Natural killer cell treated with Interleukin-12 subunit alpha and Interleukin-12 subunit beta and Interleukin-15 and Interleukin-18, amount 100 ng/mL, for 72 hours (primary cell): ENCODE data around the gene CADM1. TPM values are rescaled to one million over a fixed set of nuclear protein-coding genes. Genes with fewer than 3 reads are reported as not detected.

Source experiments
- ATAC-seq, 2 donors: fragments of 150-1000 bp; cut with Tn5 transposase in 1 of 2; sonication (Bioruptor Pico), chemical (Tn5 transposase) in 1 of 2; 2 replicates each; pipeline ENCODE4 v1.10.0; 2021
- DNase-seq: peaks from one replicate; pipeline ENCODE4 v3.0.0; 2022; ENCODE audit warnings: low spot score
- H3K27ac Mint-ChIP-seq, 2 donors: 1 replicate in 1 of 2; 2 replicates in 1 of 2; pipeline ENCODE4 v1.8.0; 2022; ENCODE audit warnings: mixed read lengths in 2 of 2, mild to moderate bottlenecking in 1 of 2, moderate library complexity in 1 of 2
- H3K27me3 Mint-ChIP-seq, 2 donors: 1 replicate in 1 of 2; 2 replicates in 1 of 2; pipeline ENCODE4 v1.8.0; 2022; ENCODE audit warnings: mixed read lengths in 2 of 2
- H3K36me3 Mint-ChIP-seq: one replicate; pipeline ENCODE4 v1.8.0; 2022; ENCODE audit warnings: mixed read lengths
- H3K4me1 Mint-ChIP-seq, 2 donors: 1 replicate in 1 of 2; 2 replicates in 1 of 2; pipeline ENCODE4 v1.8.0; 2022; ENCODE audit warnings: low read depth in 2 of 2, mixed read lengths in 2 of 2, mild to moderate bottlenecking in 1 of 2
- H3K4me3 Mint-ChIP-seq: one replicate; pipeline ENCODE4 v1.8.0; 2022; ENCODE audit warnings: mixed read lengths
- H3K9me3 Mint-ChIP-seq: 2 replicates; pipeline ENCODE4 v1.8.0; 2022; ENCODE audit warnings: mixed read lengths
- total RNA-seq, 2 donors: library from RNA; stranded (reverse); gene quantifications; one replicate each; pipeline ENCODE4 v1.2.3, GENCODE V29; 2022

CADM1 gene
- total RNA-seq, 2 donors from 2014 or later: 0.50 to 1.0 TPM

DNA sequence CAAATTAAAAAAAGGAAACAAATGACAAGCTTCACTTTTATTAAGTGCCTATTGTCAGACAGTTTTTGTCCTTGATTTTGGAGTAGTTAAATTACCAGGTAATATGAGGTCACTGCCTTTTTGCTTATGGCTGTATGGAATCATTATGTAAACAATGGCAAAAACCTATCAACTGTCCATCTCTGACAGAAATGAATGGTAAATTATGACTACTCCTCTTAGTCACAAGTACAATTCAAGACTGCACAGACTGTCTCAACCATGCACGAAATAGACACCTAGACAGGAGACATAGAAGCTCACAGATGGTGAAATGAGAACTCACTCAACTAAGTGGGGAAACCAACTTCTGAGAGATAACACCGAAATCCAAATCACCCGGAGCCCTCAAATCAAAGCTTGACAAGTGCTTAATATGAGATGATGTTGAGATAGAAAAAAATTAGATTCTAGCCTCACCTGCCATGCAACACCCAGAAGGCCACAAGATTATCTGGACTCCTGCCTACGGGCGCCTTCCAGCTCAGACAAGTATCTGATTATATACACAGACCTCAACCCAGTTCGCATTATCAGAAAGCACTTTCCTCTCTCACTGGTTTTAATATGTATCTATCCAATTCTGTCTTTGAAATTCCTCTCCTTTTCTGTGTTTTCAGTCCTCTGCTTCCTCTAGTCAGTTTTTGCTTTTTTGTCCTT lies 199.3 kb downstream of the CADM1 start:
- Mint-ChIP-seq H3K36me3 (no peaks in the 10 kb centered on the region), H3K4me1 (no peaks in the 10 kb centered on the region), H3K27me3 (peaks cover 0 to 5% of the 10 kb centered on the region in 2 donors), H3K27ac (no peak overlapping the region), H3K4me3 (no peak overlapping the region), H3K9me3 (no peaks in the 10 kb centered on the region)
- DNase-seq (no peak), ATAC-seq (no peak)

DNA sequence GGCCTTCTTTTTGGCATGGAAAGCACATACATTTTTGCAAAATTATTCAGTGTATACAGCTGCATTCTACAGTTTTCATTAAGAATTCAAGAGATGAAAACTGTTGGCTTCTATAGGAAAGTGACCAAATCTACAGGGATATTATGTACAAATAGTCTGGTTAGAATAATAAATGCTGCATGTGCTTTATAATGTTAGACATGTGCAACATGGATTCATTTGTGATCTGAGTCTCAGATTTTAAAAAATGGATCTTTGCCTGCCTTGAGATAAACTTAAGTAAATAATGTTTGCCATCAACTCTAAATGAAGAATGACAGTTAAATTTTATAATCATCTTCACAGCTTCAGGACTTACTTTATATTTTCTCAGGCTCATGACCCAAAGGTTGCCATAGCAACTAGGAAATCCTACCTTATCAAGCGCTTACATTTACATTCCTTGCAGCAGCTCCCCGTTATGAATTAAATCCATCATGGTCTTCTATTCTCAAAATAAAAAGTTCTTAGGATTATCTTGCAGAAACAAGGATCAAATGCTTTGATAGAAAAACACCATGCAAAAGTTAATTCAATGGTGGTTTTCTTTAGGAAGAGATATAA lies 200.2 kb downstream of the CADM1 start:
- no peaks in the 10 kb centered on the region for H3K9me3 Mint-ChIP-seq
- H3K27me3 Mint-ChIP-seq: peaks cover under 1 to 5% of the 10 kb centered on the region in 2 donors
- H3K36me3 Mint-ChIP-seq: no peaks in the 10 kb centered on the region
- DNase-seq (no peak), ATAC-seq (no peak)
- no peak overlapping the region for H3K27ac Mint-ChIP-seq
- no peak overlapping the region for H3K4me3 Mint-ChIP-seq
- H3K4me1 Mint-ChIP-seq: no peaks in the 10 kb centered on the region

DNA sequence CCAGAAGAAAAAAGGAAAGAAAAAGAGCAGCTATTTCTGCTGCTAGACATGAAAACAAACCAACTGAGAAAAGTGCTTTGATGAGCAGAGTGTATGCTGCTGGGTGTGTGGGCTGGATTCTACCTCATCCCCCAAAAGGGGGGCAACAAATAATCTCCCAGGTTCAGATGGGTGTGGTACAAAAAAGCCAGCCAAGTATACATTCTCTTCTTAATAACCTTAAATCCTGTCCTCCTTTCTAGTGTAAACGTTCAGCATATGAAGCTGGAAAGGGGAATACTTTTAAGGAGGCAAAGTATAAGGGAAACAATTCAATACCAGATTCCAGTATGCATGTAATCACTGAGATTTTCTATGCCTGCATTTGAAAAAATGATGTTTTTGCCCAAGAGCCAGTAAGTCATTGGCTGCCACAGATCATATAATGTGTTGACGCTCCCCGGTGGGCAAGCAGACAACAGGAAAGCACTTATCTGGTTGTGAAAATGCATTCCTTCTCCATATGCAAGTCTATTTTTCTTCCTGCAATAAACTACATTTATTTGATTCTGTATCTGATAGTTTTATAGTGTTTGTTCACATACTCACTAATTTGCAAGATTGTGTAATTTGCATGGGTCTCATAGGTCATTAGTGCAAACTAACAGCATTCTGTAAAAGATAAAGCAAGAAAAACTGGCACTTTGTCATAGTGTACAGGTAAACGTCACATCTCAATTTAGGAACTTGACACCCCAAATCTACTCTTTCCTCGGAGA lies 201.1 kb downstream of the CADM1 start:
- Mint-ChIP-seq H3K27ac (no peak overlapping the region), H3K4me1 (no peaks in the 10 kb centered on the region), H3K27me3 (peaks cover 7 to 8% of the 10 kb centered on the region in 2 donors), H3K9me3 (no peaks in the 10 kb centered on the region), H3K4me3 (no peak overlapping the region), H3K36me3 (no peaks in the 10 kb centered on the region)
- ATAC-seq (no peak), DNase-seq (no peak)

DNA sequence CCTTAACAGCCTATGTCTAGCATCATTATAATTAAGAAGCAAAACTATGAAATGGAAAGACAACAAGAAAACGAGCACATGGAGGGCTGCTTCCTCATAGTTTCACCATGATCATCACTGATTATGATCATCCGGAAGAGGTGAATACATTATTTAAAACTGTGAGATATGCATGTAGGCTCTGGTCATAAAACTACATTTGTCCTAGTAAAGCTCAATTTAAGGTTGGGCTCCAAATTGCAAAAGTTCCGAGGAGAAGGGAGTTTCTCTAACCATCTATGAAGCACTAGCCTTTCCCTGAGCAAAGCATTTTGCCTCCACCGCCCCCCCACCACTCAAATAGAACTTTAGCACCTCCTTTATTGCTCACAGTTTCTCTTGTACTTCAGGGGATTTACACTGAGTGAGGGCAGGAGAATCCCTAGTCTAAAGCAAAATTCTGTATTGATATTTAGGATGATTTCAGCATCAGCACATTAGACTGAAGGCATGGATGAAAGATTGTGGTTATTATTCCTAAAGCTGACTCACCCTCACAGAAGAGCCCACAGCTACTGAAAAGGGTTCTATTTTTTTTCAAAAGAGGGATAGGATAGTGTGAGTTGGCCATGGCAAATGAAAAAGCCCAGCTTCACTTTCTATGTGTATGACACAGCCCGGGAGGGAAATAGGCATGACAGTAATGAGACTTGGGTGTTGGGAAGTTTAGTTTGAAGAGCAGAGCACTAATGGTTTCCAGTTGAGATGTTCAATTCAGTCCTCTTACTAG lies 203.4 kb downstream of the CADM1 start:
- Mint-ChIP-seq H3K9me3 (no peaks in the 10 kb centered on the region), H3K27ac (no peak overlapping the region), H3K27me3 (peaks cover 7 to 9% of the 10 kb centered on the region in 2 donors), H3K4me1 (no peaks in the 10 kb centered on the region), H3K36me3 (no peaks in the 10 kb centered on the region), H3K4me3 (no peak overlapping the region)
- DNase-seq (no peak), ATAC-seq (no peak)

DNA sequence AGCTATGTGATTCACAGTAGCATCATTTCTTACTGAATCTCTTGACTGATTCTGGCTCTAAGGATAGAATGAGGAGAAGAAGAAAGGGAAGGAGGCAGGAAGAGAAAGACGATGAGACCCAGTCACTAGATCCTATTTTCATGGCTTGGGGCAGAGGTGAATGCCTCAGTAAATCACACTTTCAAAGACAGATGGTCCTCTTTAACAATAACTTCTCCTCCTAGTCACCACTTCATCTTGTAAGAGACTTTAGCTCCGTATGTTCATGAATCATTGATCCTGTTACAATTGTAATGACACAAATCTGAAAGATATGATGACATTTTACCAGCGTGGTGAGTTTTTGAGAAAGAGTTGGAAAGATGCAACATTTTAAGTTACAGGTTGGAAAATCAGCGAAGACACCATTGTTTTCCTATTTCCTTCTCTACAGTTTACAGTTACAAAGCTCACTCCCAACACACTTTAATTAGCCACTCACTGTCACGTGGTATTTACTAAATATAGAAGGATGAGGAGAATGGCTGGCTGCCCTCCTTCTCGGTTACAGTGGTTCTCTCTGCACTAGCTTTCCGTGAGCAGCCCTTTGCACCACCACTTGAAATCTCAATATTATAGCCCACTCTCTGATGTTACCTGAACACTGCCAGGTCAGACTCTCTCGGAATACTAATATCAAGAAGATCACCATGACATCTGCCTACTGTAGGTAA lies 205.8 kb downstream of the CADM1 start:
- Mint-ChIP-seq H3K36me3 (no peaks in the 10 kb centered on the region), H3K4me1 (no peaks in the 10 kb centered on the region), H3K4me3 (no peak overlapping the region), H3K9me3 (no peaks in the 10 kb centered on the region), H3K27ac (no peak overlapping the region), H3K27me3 (peaks cover 7 to 12% of the 10 kb centered on the region in 2 donors)
- no peak for DNase-seq
- ATAC-seq: no peak

DNA sequence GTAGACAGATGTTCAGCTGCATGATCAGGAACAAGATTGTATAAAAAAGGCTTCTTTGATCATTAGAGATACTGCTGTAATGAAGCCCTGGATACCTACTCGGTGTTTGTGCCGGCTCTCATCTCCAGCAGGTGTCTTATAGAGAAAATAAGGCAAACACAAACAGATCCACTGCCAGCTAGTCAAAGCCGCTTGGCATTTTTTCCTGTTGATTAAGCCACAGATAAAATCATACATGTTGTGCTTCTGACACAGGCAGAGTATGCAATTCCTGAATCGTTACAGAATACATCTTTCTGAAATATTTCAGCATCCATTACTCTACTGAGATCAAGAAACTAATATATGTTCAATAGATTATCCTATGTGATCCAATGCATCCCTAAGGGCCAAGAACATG lies 206.9 kb downstream of the CADM1 start:
- Mint-ChIP-seq H3K36me3 (no peaks in the 10 kb centered on the region), H3K27me3 (peaks cover 7 to 10% of the 10 kb centered on the region in 2 donors), H3K27ac (no peak overlapping the region), H3K4me1 (no peaks in the 10 kb centered on the region), H3K4me3 (no peak overlapping the region), H3K9me3 (no peaks in the 10 kb centered on the region)
- ATAC-seq (no peak), DNase-seq (no peak)

DNA sequence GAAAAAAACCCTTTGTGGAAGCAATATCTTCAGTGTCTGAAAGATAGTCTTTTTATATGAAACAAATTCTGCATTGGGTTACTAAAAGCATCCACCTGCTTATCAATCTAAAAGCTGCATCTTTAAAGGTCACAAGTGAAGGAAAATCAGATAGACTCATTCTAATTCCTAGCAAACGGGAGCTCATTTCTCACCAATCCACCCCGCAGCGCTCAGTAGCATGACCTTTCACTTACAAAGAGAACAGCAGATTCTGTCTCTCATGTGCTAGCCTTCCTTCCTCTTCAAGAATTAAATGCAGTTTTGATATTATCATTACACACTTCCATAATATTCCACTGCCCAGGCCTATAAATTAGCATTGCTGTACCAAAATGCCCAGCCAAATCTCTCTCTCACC lies 212.9 kb downstream of the CADM1 start:
- Mint-ChIP-seq H3K9me3 (no peaks in the 10 kb centered on the region), H3K27ac (no peak overlapping the region), H3K27me3 (peaks cover 7 to 10% of the 10 kb centered on the region in 2 donors), H3K4me1 (no peaks in the 10 kb centered on the region), H3K36me3 (no peaks in the 10 kb centered on the region), H3K4me3 (no peak overlapping the region)
- no peak for DNase-seq
- no peak for ATAC-seq

DNA sequence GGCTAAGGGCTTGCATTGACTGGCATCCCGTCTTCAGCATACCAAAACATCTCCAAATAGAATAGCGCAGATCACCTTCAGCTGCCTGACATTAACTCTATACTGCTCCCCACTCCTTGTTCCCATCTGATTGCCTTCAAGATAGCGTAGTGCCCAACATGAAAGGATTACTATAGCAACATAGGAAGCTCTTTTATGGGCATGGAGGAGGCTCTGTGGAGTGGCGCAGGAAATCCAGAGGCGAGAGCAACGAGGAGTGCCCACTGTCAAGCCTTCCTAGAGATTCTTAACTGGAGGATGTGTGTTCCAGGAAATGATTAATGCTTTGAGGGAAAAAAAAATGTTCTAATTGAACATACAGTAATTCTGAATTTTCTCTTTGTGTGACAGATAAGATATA lies 213.3 kb downstream of the CADM1 start:
- Mint-ChIP-seq H3K27ac (no peak overlapping the region), H3K36me3 (no peaks in the 10 kb centered on the region), H3K27me3 (peaks cover 7 to 10% of the 10 kb centered on the region in 2 donors), H3K9me3 (no peaks in the 10 kb centered on the region), H3K4me3 (no peak overlapping the region), H3K4me1 (no peaks in the 10 kb centered on the region)
- ATAC-seq: no peak
- no peak for DNase-seq

DNA sequence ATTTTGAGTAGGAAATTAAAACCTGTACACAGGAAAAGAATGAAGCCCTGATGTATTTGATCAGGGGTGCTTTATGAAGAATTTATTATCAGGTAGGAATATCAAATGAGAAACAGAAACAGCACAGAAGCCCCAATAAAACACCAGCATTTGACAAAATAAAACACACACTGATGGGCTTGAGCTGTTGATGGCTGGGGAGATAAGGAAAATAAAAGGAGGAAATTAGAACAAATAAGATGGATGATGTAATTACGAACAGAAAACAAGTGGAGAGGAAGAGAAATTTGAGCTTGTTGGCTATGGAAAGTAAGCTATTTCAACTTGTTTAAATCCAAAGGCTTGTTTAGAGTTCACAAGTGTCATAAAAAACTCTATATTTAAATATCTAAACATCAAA lies 213.7 kb downstream of the CADM1 start:
- ATAC-seq: no peak
- H3K27ac Mint-ChIP-seq: no peak overlapping the region
- H3K27me3 Mint-ChIP-seq: peaks cover 7 to 10% of the 10 kb centered on the region in 2 donors
- H3K4me1 Mint-ChIP-seq: no peaks in the 10 kb centered on the region
- DNase-seq: no peak
- H3K4me3 Mint-ChIP-seq: no peak overlapping the region
- no peaks in the 10 kb centered on the region for H3K9me3 Mint-ChIP-seq
- H3K36me3 Mint-ChIP-seq: no peaks in the 10 kb centered on the region

DNA sequence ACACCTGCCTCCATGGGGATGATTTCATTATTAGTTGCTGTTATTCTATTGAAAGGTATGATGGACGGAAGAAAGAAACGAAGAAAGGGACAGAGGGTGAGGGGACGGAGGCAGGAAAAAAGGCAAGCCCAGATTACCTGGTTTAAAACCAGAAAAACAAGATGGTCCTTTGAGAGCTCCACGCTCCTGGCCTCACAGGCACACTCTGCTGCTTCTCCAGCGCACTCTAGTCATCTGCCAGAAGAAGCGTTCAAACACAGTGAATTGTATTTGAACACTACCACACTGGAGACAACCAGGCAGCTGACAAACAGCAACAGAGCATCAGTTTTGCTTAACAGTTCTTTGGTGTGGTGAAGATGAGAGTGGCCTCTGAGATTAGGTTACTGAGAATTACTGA lies 216.9 kb downstream of the CADM1 start:
- Mint-ChIP-seq H3K4me1 (no peaks in the 10 kb centered on the region), H3K4me3 (no peak overlapping the region), H3K27ac (no peak overlapping the region), H3K36me3 (no peaks in the 10 kb centered on the region), H3K27me3 (peaks cover 4 to 7% of the 10 kb centered on the region in 2 donors), H3K9me3 (no peaks in the 10 kb centered on the region)
- ATAC-seq (no peak), DNase-seq (no peak)

DNA sequence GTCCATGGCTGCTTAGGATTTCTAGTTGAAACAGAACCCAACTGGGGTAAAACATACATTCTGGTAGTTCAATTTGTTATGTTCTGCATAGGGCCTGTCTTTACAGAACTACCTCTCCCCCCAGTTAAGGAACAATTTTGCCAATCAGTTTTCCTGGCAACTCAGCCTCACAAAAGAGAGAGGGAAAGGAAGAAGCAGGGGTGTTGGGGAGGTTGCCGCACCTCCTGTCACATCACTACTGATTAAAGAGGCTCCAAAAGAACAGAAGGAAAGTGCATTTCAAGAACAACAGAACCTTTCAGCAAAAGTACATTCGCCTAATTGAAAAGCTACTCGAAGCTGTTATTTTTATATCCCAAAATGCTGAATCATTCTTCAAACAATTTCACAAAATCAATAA lies 217.6 kb downstream of the CADM1 start:
- Mint-ChIP-seq H3K9me3 (no peaks in the 10 kb centered on the region), H3K27me3 (peaks cover 4 to 7% of the 10 kb centered on the region in 2 donors)

DNA sequence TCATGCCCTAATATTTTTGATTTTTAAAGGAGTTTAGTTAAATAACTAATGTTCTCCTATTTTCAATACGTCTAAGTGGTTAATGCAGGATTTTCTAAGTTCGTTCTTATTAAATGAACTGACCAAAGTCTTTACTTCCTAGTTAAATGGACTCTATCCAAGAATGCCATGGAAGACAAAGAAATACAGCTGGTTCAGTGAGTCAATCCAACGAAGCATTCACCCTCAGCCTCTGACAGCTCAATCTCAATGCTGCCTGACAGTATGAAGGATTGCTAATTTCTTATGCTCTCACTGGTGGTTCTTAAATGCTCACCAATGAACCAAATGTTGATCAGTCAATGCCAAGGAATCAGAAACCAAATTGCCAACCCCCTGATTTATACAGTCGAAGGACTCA lies 219.4 kb downstream of the CADM1 start:
- Mint-ChIP-seq H3K4me3 (no peak overlapping the region), H3K36me3 (no peaks in the 10 kb centered on the region), H3K4me1 (no peaks in the 10 kb centered on the region), H3K9me3 (no peaks in the 10 kb centered on the region), H3K27ac (no peak overlapping the region), H3K27me3 (peaks cover 0 to 5% of the 10 kb centered on the region in 2 donors)
- no peak for ATAC-seq
- DNase-seq: no peak

More for the DNA sequence above, 217.6 kb downstream of the CADM1 start:
- Mint-ChIP-seq H3K27ac (no peak overlapping the region), H3K4me3 (no peak overlapping the region), H3K36me3 (no peaks in the 10 kb centered on the region), H3K4me1 (no peaks in the 10 kb centered on the region)
- no peak for ATAC-seq
- DNase-seq: no peak

DNA sequence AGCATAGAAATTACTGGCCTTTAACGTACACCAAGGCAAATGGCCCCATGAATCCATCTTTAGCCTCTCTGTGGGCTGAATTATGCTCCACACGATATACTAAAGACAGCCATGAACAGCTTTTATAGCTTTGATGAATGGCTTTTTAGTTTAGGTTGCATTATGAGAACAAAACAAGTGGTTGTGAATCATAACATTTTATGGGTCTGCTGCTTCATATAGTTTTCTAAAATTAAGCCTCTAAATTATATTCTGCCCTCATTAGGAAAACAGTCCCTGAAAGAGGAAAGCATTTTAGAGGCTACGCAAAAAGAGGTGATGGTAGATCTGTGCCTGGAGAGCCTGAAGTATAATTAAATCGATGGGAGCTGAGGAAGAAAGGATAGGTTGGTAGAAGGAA lies 221.3 kb downstream of the CADM1 start:
- Mint-ChIP-seq H3K36me3 (no peaks in the 10 kb centered on the region), H3K4me3 (no peak overlapping the region), H3K9me3 (peaks cover 8% of the 10 kb centered on the region), H3K27me3 (peaks cover 10 to 12% of the 10 kb centered on the region in 2 donors), H3K4me1 (no peaks in the 10 kb centered on the region), H3K27ac (no peak overlapping the region)
- DNase-seq: no peak
- no peak for ATAC-seq
